HG03139 (cell line): ENCODE results near the gene SUPV3L1.
"Not testable (repeated sequence)": the region's sequence is repeated elsewhere in the genome, so short reads cannot be mapped to it uniquely, and the experiment has no call there.

Source experiments
- ATAC-seq: cut with Tn5 transposase; IDR thresholded peaks from one replicate; pipeline ENCODE4 v1.9.1; 2021; ENCODE audit not compliant: unreplicated experiment

The SUPV3L1 gene

GRCh38 chr10:69179743-69180524, at the start of gene SUPV3L1:
Gene SUPV3L1 (plus strand): TSS chr10:69180234. CDS start chr10:69180292, 58 bp downstream.
- ATAC-seq, result peak; percentile 78

DNA sequence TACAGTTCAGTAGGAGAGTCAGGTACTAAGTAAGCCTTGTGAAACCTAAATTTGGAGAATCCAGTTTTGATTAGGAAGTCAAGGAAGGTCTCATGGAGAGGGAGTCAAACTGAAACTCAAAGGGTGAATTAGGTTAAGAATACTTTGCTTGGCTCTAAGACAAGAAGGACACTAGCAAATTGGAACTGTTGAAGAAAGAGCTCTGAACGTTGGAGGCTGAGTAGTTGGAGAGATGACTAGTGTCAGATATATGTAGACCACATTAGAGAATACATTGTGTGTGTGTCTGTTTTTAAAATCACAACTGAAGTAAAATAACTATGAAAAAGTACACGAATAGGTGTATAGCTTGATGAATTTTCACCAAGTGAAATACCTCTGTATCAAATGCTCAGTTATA, 49.8 kb upstream of the SUPV3L1 start:
- ATAC-seq, result no peak

- ATAC-seq, result no peak
Observed at GRCh38 chr10:69139961-69140360, 40.1 kb upstream of the SUPV3L1 start.

- no peak for ATAC-seq
Observed at GRCh38 chr10:69141304-69141703, 38.7 kb upstream of the SUPV3L1 start.

DNA sequence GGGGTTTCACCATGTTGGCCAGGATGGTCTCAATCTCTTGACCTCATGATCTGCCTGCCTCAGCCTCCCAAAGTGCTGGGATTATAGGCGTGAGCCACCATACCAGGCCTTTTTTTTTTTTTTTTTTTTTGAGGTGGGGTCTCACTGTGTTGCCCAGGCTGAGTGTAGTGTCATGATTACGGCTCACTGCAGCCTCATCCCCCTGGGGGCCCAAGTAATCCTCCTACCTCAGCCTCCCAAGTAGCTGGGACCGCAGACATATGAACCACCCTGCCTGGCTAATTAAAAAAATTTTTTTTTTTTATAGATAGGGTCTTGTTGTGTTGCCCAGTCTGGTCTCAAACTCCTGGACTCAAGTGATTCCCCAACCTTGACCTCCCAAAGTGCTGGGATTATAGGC, 38.0 kb upstream of the SUPV3L1 start:
- ATAC-seq, result not testable (repeated sequence)

- no peak for ATAC-seq
Observed at GRCh38 chr10:69142983-69143382, 37.1 kb upstream of the SUPV3L1 start.

GRCh38 chr10:69145329-69145728, 34.7 kb upstream of the SUPV3L1 start:
- no peak for ATAC-seq

- no peak for ATAC-seq
Observed at GRCh38 chr10:69145864-69146263, 34.2 kb upstream of the SUPV3L1 start.

GRCh38 chr10:69146759-69147158, 33.3 kb upstream of the SUPV3L1 start:
- no peak for ATAC-seq

- ATAC-seq, result no peak
Observed at GRCh38 chr10:69151984-69152383, 28.1 kb upstream of the SUPV3L1 start.

- ATAC-seq, result no peak
Observed at GRCh38 chr10:69153227-69153626, 26.8 kb upstream of the SUPV3L1 start.

GRCh38 chr10:69160809-69161241, 19.2 kb upstream of the SUPV3L1 start:
- no peak for ATAC-seq

DNA sequence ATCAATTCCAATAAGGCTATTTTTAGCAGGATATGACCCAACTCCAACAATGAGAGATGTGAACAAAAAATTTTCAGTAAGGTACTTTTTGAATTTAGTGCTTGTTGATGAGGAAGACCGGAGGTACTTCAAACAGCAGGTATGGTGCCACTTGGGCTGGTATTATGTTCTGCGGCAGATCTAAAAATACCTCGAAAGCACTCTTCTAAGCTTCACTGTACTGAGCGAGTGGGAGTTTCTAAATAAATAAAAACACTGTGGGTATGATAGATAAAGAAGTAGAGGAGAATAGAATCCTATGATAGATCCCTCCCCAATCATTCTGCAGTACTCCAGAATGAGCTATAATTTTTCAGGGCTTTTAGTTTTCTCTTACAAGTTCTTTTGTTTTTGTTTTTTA, 11.5 kb upstream of the SUPV3L1 start:
- ATAC-seq, result no peak

- ATAC-seq, result no peak
Observed at GRCh38 chr10:69172241-69172982, 7.6 kb upstream of the SUPV3L1 start.

DNA sequence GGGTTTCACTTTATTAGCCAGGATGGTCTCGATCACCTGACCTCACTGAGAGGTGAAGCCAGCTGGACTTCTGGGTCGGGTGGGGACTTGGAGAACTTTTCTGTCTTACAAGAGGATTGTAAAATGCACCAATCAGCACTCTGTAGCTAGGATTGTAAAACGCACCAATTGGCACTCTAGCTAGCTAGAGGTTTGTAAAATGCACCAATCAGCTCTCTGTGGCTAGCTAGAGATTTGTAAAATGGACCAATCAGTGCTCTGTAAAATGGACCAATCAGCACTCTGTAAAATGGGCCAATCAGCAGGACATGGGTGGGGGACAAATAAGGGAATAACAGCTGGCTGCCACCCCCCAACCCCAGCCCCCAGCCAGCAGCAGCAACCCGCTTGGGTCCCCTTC, 4.7 kb upstream of the SUPV3L1 start:
- ATAC-seq, result not testable (repeated sequence)

- no peak for ATAC-seq
Observed at GRCh38 chr10:69176823-69177222, 3.2 kb upstream of the SUPV3L1 start.

DNA sequence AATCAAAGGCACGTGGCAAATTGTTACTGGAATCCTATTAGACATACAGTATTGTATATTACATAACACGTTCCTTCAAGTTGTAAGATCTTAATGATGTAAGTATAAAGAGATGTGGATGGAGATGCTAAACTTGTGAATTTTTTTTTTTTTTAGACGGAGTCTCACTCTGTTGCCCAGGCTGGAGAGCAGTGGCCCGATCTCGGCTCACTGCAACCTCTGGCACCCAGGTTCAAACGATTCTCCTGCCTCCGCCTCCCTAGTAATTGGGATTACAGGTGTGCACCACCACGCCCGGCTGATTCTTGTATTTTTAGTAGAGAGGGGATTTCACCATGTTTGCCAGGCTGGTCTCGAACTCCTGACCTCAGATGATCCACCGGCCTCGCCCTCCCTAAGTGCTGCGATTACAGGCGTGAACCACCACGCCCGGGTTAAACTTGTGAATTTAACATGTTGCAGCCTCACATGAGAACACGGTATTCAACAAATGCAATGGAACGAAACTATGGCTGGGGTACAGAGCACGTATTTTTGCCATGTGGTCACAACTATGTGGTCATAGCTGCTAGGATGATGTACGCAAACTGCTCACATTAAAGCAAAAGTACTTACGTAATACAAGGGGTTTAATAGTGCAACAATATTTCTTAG, 818 bp upstream of the SUPV3L1 start:
- ATAC-seq, result peak; percentile 11

DNA sequence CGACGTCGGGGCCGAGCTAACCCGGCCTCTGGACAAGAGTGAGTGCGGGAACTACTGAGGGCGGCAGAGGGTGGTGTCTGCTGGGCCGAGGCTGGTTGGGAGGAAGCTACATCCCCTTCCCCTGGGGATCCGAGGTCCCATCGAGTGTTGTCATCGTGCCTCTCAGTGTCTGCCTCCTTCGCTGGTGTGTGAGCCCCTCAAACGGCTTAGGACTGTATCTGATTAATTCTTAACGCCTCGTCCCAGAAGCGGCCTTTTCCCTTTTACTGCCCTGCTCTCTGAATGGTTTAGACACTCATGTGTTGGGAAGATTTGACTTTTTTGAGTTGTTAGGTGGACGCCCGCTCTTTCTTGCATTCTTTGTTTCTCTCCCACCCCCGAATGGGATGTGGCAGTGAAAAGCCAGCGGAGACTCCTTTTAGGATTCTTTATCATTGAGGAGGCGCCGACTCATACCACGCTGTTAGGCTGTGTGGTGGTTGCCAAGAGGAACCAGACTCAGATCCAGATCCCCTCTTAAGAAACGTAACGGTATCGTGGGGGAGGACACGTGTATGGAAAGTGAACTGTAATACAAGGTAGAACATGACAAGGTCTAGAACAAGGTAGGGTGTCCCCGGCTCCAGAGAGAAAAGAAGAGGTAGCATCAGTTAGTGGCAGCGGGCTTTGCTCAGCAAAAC, 631 bp downstream of the SUPV3L1 start:
- ATAC-seq, result no peak

- no peak for ATAC-seq
Observed at GRCh38 chr10:69181433-69181832, 1.4 kb downstream of the SUPV3L1 start.

DNA sequence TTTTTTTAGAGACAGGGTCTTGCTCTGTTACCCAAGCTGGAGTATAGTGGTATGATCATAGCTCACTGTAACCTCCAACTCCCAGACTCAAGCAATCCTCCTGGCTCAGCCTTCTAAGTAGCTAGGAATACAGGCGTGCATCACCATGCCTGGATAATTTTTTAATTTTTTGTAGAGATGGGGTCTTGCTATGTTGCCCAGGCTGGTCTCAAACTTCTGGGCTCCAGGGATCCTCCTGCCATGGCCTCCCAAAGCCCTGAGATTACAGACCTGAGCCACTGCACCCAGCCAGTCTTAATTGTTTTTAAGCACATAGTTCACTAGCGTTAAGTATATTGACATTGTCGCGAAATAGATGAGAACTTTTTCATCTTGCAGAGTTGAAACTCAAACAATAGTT, 2.0 kb downstream of the SUPV3L1 start:
- ATAC-seq, result no peak

GRCh38 chr10:69186524-69186923, 6.5 kb downstream of the SUPV3L1 start:
- no peak for ATAC-seq
